Hepatocyte (in vitro differentiated cells): ENCODE measurements around the gene HOXA6. TPM values are rescaled to one million over a fixed set of nuclear protein-coding genes. Genes with fewer than 3 reads are reported as not detected.

ENCODE experiments used
- DNase-seq: peaks from one replicate; pipeline ENCODE4 v3.0.0-alpha.2; 2016; ENCODE audit warnings: low spot score
- H2AFZ ChIP-seq: fragments of 200-600 bp; sonication (generic); 2 replicates; pipeline ENCODE4 v1.6.0; 2016; ENCODE audit warnings: antibody characterized with exemption, mild to moderate bottlenecking
- H3K27ac ChIP-seq: fragments of 200-600 bp; sonication (generic); 2 replicates; pipeline ENCODE4 v1.5.1; 2016; ENCODE audit warnings: mild to moderate bottlenecking
- H3K27me3 ChIP-seq: fragments of 200-600 bp; sonication (generic); 2 replicates; pipeline ENCODE4 v1.6.1; 2016
- H3K36me3 ChIP-seq: fragments of 200-600 bp; sonication (generic); replicated peaks from 2 replicates; pipeline ENCODE4 v1.5.1; 2016; ENCODE audit warnings: low read depth; ENCODE audit not compliant: insufficient read depth
- H3K4me1 ChIP-seq: fragments of 200-600 bp; sonication (generic); 2 replicates; pipeline ENCODE4 v1.5.1; 2016; ENCODE audit warnings: mild to moderate bottlenecking, moderate library complexity; ENCODE audit not compliant: insufficient read depth
- H3K4me2 ChIP-seq: fragments of 200-600 bp; sonication (generic); 2 replicates; pipeline ENCODE4 v1.6.0; 2016
- H3K4me3 ChIP-seq: fragments of 200-600 bp; sonication (generic); 2 replicates; pipeline ENCODE4 v1.5.1; 2016; ENCODE audit warnings: mild to moderate bottlenecking
- H3K79me2 ChIP-seq: fragments of 200-600 bp; sonication (generic); 2 replicates; pipeline ENCODE4 v1.6.0; 2017; ENCODE audit warnings: mild to moderate bottlenecking
- H3K9me2 ChIP-seq: fragments of 200-600 bp; sonication (generic); replicated peaks from 2 replicates; pipeline ENCODE4 v1.6.0; 2017; ENCODE audit warnings: mild to moderate bottlenecking; ENCODE audit not compliant: insufficient read depth
- H3K9me3 ChIP-seq: fragments of 200-600 bp; sonication (generic); 2 replicates; pipeline ENCODE4 v1.5.1; 2016; ENCODE audit warnings: low read depth, mild to moderate bottlenecking
- H4K20me1 ChIP-seq: fragments of 200-600 bp; sonication (generic); 2 replicates; pipeline ENCODE4 v1.6.0; 2016; ENCODE audit warnings: mild to moderate bottlenecking; ENCODE audit not compliant: insufficient read depth, poor library complexity, severe bottlenecking
- CTCF ChIP-seq: fragments of 200-600 bp; sonication (generic); IDR thresholded peaks from 2 replicates; pipeline ENCODE4 v1.5.1; 2016; ENCODE audit warnings: antibody characterized with exemption, mild to moderate bottlenecking; ENCODE audit not compliant: poor library complexity
- EZH2 ChIP-seq: fragments of 200-600 bp; sonication (generic); IDR thresholded peaks from 2 replicates; pipeline ENCODE4 v1.6.1; 2016; ENCODE audit warnings: antibody characterized with exemption, mild to moderate bottlenecking, borderline replicate concordance
- EZH2phosphoT487 ChIP-seq: fragments of 200-600 bp; sonication (generic); IDR thresholded peaks from one replicate; pipeline ENCODE4 v1.6.1; 2018; ENCODE audit warnings: antibody characterized with exemption, mild to moderate bottlenecking, low read depth, moderate library complexity; ENCODE audit not compliant: unreplicated experiment, severe bottlenecking
- WGBS: methylation state at CpG from one replicate; pipeline ENCODE4 v1.1.6; 2016; ENCODE audit warnings: low lambda C conversion rate; ENCODE audit errors: missing lambda C conversion rate; 5-methylcytosine and 5-hydroxymethylcytosine counted together
- polyA plus RNA-seq: library from polyadenylated mRNA; unstranded; fragments of >200 nt; fragmentation: Nextera tagmentation; extraction: Ambion mirVana; gene quantifications from 2 replicates; pipeline ENCODE4 v1.2.1, GENCODE V29; 2016
- total RNA-seq: library from RNA; depleted of rRNA; stranded (reverse); fragments of >200 nt; gene quantifications from 2 replicates; pipeline ENCODE4 v1.2.3, GENCODE V29; 2014

The HOXA6 gene
- total and polyA plus RNA-seq, 2 experiments from 2014 or later, result 0.23 TPM; not detected in 1

- H3K9me3 ChIP-seq, result no peaks in the 10 kb centered on the region
- H3K36me3 ChIP-seq, result no peaks in the 10 kb centered on the region
- H3K4me3 ChIP-seq, result peak overlapping the region; percentile 38
- DNase-seq, result no peak
- peaks cover 3% of the 10 kb centered on the region for H4K20me1 ChIP-seq
- peaks cover 35% of the 10 kb centered on the region for H3K4me1 ChIP-seq
- WGBS, result 9% methylated on average over 22 of the region's 22 CpGs
- H3K27me3 ChIP-seq, result peaks cover 97% of the 10 kb centered on the region
- no peaks in the 10 kb centered on the region for H3K9me2 ChIP-seq
- H2AFZ ChIP-seq, result no peak overlapping the region
- peak overlapping the region; percentile 97 for H3K27ac ChIP-seq
- peaks cover 95% of the 10 kb centered on the region for H3K79me2 ChIP-seq
- H3K4me2 ChIP-seq, result peak overlapping the region; percentile 96
- TF ChIP-seq EZH2phosphoT487 (no peak), EZH2 (no peak), CTCF (no peak)
Measured at GRCh38 chr7:27189295-27189996, 41.9 kb upstream of the HOXA6 start.

GRCh38 chr7:27188386-27189294, 41.1 kb upstream of the HOXA6 start:
- H3K4me2 ChIP-seq, result peak overlapping the region; percentile 96
- no peak overlapping the region for H2AFZ ChIP-seq
- H4K20me1 ChIP-seq, result no peaks in the 10 kb centered on the region
- TF ChIP-seq EZH2 (peak; percentile 18), EZH2phosphoT487 (peak; percentile 60), CTCF (no peak)
- no peaks in the 10 kb centered on the region for H3K36me3 ChIP-seq
- peak overlapping the region; percentile 38 for H3K4me3 ChIP-seq
- H3K27me3 ChIP-seq, result peaks cover 95% of the 10 kb centered on the region
- no peaks in the 10 kb centered on the region for H3K9me2 ChIP-seq
- 5% methylated on average over 45 of the region's 49 CpGs for WGBS
- no peaks in the 10 kb centered on the region for H3K9me3 ChIP-seq
- peaks cover 95% of the 10 kb centered on the region for H3K79me2 ChIP-seq
- H3K27ac ChIP-seq, result peak overlapping the region; percentile 97
- no peak for DNase-seq
- peaks cover 35% of the 10 kb centered on the region for H3K4me1 ChIP-seq

GRCh38 chr7:27187475-27188385, 40.2 kb upstream of the HOXA6 start:
- no peak for DNase-seq
- Histone ChIP-seq H3K4me2 (peak overlapping the region; percentile 96), H4K20me1 (no peaks in the 10 kb centered on the region), H3K27me3 (peaks cover 95% of the 10 kb centered on the region), H3K79me2 (peaks cover 95% of the 10 kb centered on the region), H3K9me3 (no peaks in the 10 kb centered on the region), H3K4me3 (peak overlapping the region; percentile 38), H2AFZ (no peak overlapping the region), H3K27ac (peak overlapping the region; percentile 97), H3K4me1 (peaks cover 36% of the 10 kb centered on the region), H3K36me3 (no peaks in the 10 kb centered on the region), H3K9me2 (no peaks in the 10 kb centered on the region)
- WGBS, result 11% methylated on average over 42 of the region's 46 CpGs
- TF ChIP-seq CTCF, result no peak
- peak; percentile 54 for TF ChIP-seq EZH2phosphoT487
- TF ChIP-seq EZH2, result peak; percentile 87
